Thyroid gland (tissue), 4 donors: ENCODE results near the gene PRKRA.

Experiments
- CTCF ChIP-seq, 6 experiments: fragments of 200-600 bp in 3 of 6; fragments of 450-650 bp in 3 of 6; sonication (generic) in 3 of 6; IDR thresholded peaks; one replicate each; pipeline ENCODE4 v1.5.1; 2016 to 2019; ENCODE audit warnings: antibody characterized with exemption in 6 of 6, mild to moderate bottlenecking in 2 of 6, inconsistent platforms in 1 of 6, moderate library complexity in 1 of 6
- POLR2A ChIP-seq, 2 donors: fragments of 450-650 bp; IDR thresholded peaks; one replicate each; pipeline ENCODE4 v1.6.1; 2017; ENCODE audit warnings: antibody characterized with exemption in 2 of 2, mild to moderate bottlenecking in 2 of 2, moderate library complexity in 1 of 2

GRCh38 chr2:178420463-178420999, 30.4 kb downstream of the PRKRA start:
- TF ChIP-seq POLR2A (IDR thresholded peaks at IDR 0.05): no peak
- TF ChIP-seq CTCF (IDR thresholded peaks at IDR 0.05): no peak
